Transverse colon (tissue), 4 donors: Measurements from ENCODE around the gene LHFPL4.

ENCODE experiments used
- CTCF ChIP-seq, 5 experiments: fragments of 200-600 bp in 3 of 5; fragments of 450-650 bp in 2 of 5; sonication (generic) in 3 of 5; IDR thresholded peaks; 1 replicate in 2 of 5; 2 replicates in 3 of 5; pipeline ENCODE4 v1.5.1; 2016 to 2017; ENCODE audit warnings: antibody characterized with exemption in 5 of 5, inconsistent platforms in 3 of 5, mild to moderate bottlenecking in 2 of 5, moderate library complexity in 1 of 5
- EP300 ChIP-seq: sonication (generic); formaldehyde crosslinking; IDR thresholded peaks from one replicate; pipeline ENCODE4 v1.6.1; 2017; ENCODE audit warnings: antibody characterized with exemption, low read depth
- POLR2A ChIP-seq: fragments of 450-650 bp; IDR thresholded peaks from one replicate; pipeline ENCODE4 v1.6.1; 2016; ENCODE audit warnings: antibody characterized with exemption, mild to moderate bottlenecking, moderate library complexity
- POLR2AphosphoS5 ChIP-seq, 3 donors: sonication (generic); formaldehyde crosslinking; IDR thresholded peaks; one replicate each; pipeline ENCODE4 v1.6.1; 2016; ENCODE audit warnings: antibody characterized with exemption in 3 of 3

- no peak for TF ChIP-seq CTCF (IDR thresholded peaks at IDR 0.05)
- TF ChIP-seq EP300: no peak
- TF ChIP-seq POLR2A: no peak
- TF ChIP-seq POLR2AphosphoS5 (IDR thresholded peaks at IDR 0.05): no peak
Observed at GRCh38 chr3:9563851-9564250, 10.2 kb upstream of the LHFPL4 start.
